Activated CD8-positive, alpha-beta T cell treated with anti-CD3 and anti-CD28 coated beads for 36 hours (primary cell): ENCODE data around the gene SKAP1. TPM values are rescaled to one million over a fixed set of nuclear protein-coding genes. Genes with fewer than 3 reads are reported as not detected.

Experiments
- ATAC-seq: fragments of 200-7000 bp; cut with Tn5 transposase; one replicate; pipeline ENCODE4 v1.10.0; 2021; ENCODE audit warnings: mild to moderate bottlenecking, moderate library complexity
- CTCF ChIA-PET: fragments of 350-600 bp; sonication (Branson Sonifier 250); formaldehyde crosslinking; loops from one replicate; lab custom pipeline; 2021; ENCODE audit warnings: antibody characterized with exemption; lab: Charles Lee
- POLR2A ChIA-PET: fragments of 350-600 bp; sonication (Branson Sonifier 250); formaldehyde crosslinking; loops from one replicate; lab custom pipeline; 2021; ENCODE audit warnings: antibody characterized with exemption; lab: Charles Lee
- DNase-seq: peaks from one replicate; pipeline ENCODE4 v3.0.0-alpha.2; 2020
- H3K27ac Mint-ChIP-seq: one replicate; pipeline ENCODE4 v1.8.0; 2021; ENCODE audit warnings: mild to moderate bottlenecking, mixed read lengths
- H3K27me3 Mint-ChIP-seq: one replicate; pipeline ENCODE4 v1.8.0; 2021; ENCODE audit warnings: mixed read lengths
- H3K36me3 Mint-ChIP-seq: one replicate; pipeline ENCODE4 v1.8.0; 2021; ENCODE audit warnings: low read depth, mixed read lengths
- H3K4me1 Mint-ChIP-seq: one replicate; pipeline ENCODE4 v1.8.0; 2021; ENCODE audit warnings: low read depth, mixed read lengths
- H3K4me3 Mint-ChIP-seq: one replicate; pipeline ENCODE4 v1.8.0; 2021; ENCODE audit warnings: mild to moderate bottlenecking, moderate library complexity, mixed read lengths
- H3K9me3 Mint-ChIP-seq: one replicate; pipeline ENCODE4 v1.8.0; 2021; ENCODE audit warnings: mixed read lengths
- CTCF ChIP-seq: fragments of 200-600 bp; IDR thresholded peaks from one replicate; pipeline ENCODE4 v1.8.0; 2022; ENCODE audit warnings: antibody characterized with exemption, mild to moderate bottlenecking
- intact Hi-C: fragments of 100-400 bp; cut with micrococcal nuclease; formaldehyde crosslinking; loops from one replicate; pipeline ENCODE4 v1.10.0; 2022
- total RNA-seq, 2 experiments: library from RNA; stranded (reverse); gene quantifications; one replicate each; pipeline ENCODE4 v1.2.3, GENCODE V29; 2021

The SKAP1 gene
- total RNA-seq, 2 experiments from 2014 or later = 73.9 to 81.3 TPM

- ChIA-PET POLR2A (interaction anchor here (1.0 to 1.2 kb wide), 2 partner anchors 11 to 33 kb away, joined by 3 read pairs; no protein-coding TSS in a partner anchor), CTCF (interaction anchor here (0.7 to 1.3 kb wide), 5 partner anchors 15 to 434 kb away, joined by 3 to 6 read pairs (median 3); partner anchors contain the start of gene HOXB5)
- H3K4me3 Mint-ChIP-seq = no peak overlapping the region
- DNase-seq (no peak), ATAC-seq (no peak)
- intact Hi-C loops = no loop called here
- no peaks in the 10 kb centered on the region for H3K9me3 Mint-ChIP-seq
- H3K27ac Mint-ChIP-seq = no peak overlapping the region
- no peaks in the 10 kb centered on the region for H3K27me3 Mint-ChIP-seq
- H3K36me3 Mint-ChIP-seq = peaks cover 21% of the 10 kb centered on the region
- TF ChIP-seq CTCF = no peak
- H3K4me1 Mint-ChIP-seq = no peaks in the 10 kb centered on the region
These were observed 270.8 kb downstream of the SKAP1 start for GRCh38 chr17:48159232-48159631.

GRCh38 chr17:48155889-48156611 is 274.0 kb downstream of the SKAP1 start:
- no peak overlapping the region for H3K4me3 Mint-ChIP-seq
- ChIA-PET CTCF (interaction anchor here (1.0 to 1.3 kb wide), 2 partner anchors 11 to 437 kb away, joined by 3 to 4 read pairs; no protein-coding TSS in a partner anchor), POLR2A (no interaction called here)
- DNase-seq (no peak), ATAC-seq (no peak)
- H3K36me3 Mint-ChIP-seq = peaks cover 17% of the 10 kb centered on the region
- TF ChIP-seq CTCF = no peak
- no peaks in the 10 kb centered on the region for H3K4me1 Mint-ChIP-seq
- H3K27me3 Mint-ChIP-seq = no peaks in the 10 kb centered on the region
- intact Hi-C loops = no loop called here
- no peak overlapping the region for H3K27ac Mint-ChIP-seq
- H3K9me3 Mint-ChIP-seq = no peaks in the 10 kb centered on the region

- H3K27ac Mint-ChIP-seq = no peak overlapping the region
- H3K27me3 Mint-ChIP-seq = no peaks in the 10 kb centered on the region
- no peak overlapping the region for H3K4me3 Mint-ChIP-seq
- ChIA-PET POLR2A (no interaction called here), CTCF (interaction anchor here (1.1 to 1.6 kb wide), 4 partner anchors 10 to 439 kb away, joined by 4 read pairs; partner anchors contain the start of gene HOXB5)
- ATAC-seq (no peak), DNase-seq (peak; percentile 30)
- intact Hi-C loops = no loop called here
- peaks cover 7% of the 10 kb centered on the region for H3K36me3 Mint-ChIP-seq
- H3K4me1 Mint-ChIP-seq = no peaks in the 10 kb centered on the region
- no peaks in the 10 kb centered on the region for H3K9me3 Mint-ChIP-seq
- TF ChIP-seq CTCF = no peak
These were observed 276.2 kb downstream of the SKAP1 start for GRCh38 chr17:48153691-48154358.

- Mint-ChIP-seq H3K9me3 (no peaks in the 10 kb centered on the region), H3K36me3 (peaks cover 13% of the 10 kb centered on the region), H3K27ac (no peak overlapping the region), H3K4me3 (no peak overlapping the region), H3K27me3 (no peaks in the 10 kb centered on the region), H3K4me1 (no peaks in the 10 kb centered on the region)
- intact Hi-C loops = no loop called here
- ATAC-seq (no peak), DNase-seq (no peak)
- no peak for TF ChIP-seq CTCF
- CTCF ChIA-PET = interaction anchor here (1.1 kb wide), 1 partner anchor 484 kb away, joined by 4 read pairs; no protein-coding TSS in a partner anchor
- POLR2A ChIA-PET = no interaction called here
These were observed 277.7 kb downstream of the SKAP1 start for GRCh38 chr17:48152289-48152688.

DNA sequence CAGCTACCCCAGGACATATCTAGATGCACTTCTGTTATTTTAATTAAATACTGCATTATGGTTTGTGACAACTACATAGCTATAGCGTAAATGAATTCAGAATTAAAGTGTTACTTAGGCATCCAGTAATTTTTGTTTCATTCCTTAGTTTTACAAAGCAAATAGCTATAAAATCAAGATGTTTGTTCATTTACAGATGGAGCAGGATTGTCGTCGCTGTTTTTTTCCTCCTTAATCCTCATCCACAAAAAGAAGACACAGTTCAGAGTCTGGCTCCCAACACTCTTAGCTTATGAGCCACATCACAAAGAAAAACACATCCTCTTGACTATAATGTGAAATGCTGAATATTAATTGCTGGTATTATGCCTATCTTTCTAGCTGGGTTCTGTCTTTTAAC is 278.8 kb downstream of the SKAP1 start:
- intact Hi-C loops = no loop called here
- H3K36me3 Mint-ChIP-seq = peaks cover 12% of the 10 kb centered on the region
- H3K27ac Mint-ChIP-seq = no peak overlapping the region
- H3K4me1 Mint-ChIP-seq = no peaks in the 10 kb centered on the region
- ChIA-PET CTCF (interaction anchor here (1.1 to 1.2 kb wide), 2 partner anchors 10 to 16 kb away, joined by 3 read pairs; no protein-coding TSS in a partner anchor), POLR2A (no interaction called here)
- no peaks in the 10 kb centered on the region for H3K27me3 Mint-ChIP-seq
- TF ChIP-seq CTCF = no peak
- no peak overlapping the region for H3K4me3 Mint-ChIP-seq
- no peaks in the 10 kb centered on the region for H3K9me3 Mint-ChIP-seq
- DNase-seq (no peak), ATAC-seq (no peak)
